GM12878 (cell line): ENCODE measurements around the gene SLF1. TPM values are rescaled to one million over a fixed set of nuclear protein-coding genes. Genes with fewer than 3 reads are reported as not detected.
A peak's percentile ranks its signal among the peaks of the same experiment; 100 is the strongest.

Experiments used
- BCL11A ChIP-seq: IDR thresholded peaks from 2 replicates; pipeline ENCODE4 v1.6.1; 2011; ENCODE audit warnings: low read depth, low read length
- BHLHE40 ChIP-seq, 2 experiments: fragments of 450-650 bp in 1 of 2; IDR thresholded peaks; 2 replicates each; pipeline ENCODE4 v1.6.1; 2011 to 2017; ENCODE audit warnings: low read depth in 2 of 2, borderline replicate concordance in 1 of 2, improper control_type of control experiment in 1 of 2, low read length in 1 of 2, mild to moderate bottlenecking in 1 of 2
- CHD2 ChIP-seq: IDR thresholded peaks from 2 replicates; pipeline ENCODE4 v1.6.1; 2011; ENCODE audit warnings: low read depth, low read length, improper control_type of control experiment, borderline replicate concordance
- CREB1 ChIP-seq: IDR thresholded peaks from 2 replicates; pipeline ENCODE4 v1.6.1; 2012; ENCODE audit warnings: low read depth, mild to moderate bottlenecking, inconsistent platforms
- DPF2 ChIP-seq: fragments of 450-650 bp; IDR thresholded peaks from 2 replicates; pipeline ENCODE4 v1.6.1; 2017; ENCODE audit warnings: mild to moderate bottlenecking
- EGR1 ChIP-seq, 2 experiments: IDR thresholded peaks; 1 replicate in 1 of 2; 2 replicates in 1 of 2; pipeline ENCODE4 v1.6.1; 2011 to 2012; ENCODE audit warnings: low read depth in 2 of 2, low read length in 2 of 2, borderline replicate concordance in 1 of 2, mild to moderate bottlenecking in 1 of 2, moderate library complexity in 1 of 2
- GABPA ChIP-seq: IDR thresholded peaks from 2 replicates; pipeline ENCODE4 v1.6.1; 2014; ENCODE audit warnings: antibody characterized with exemption, low read depth, mild to moderate bottlenecking, inconsistent platforms
- HDGF ChIP-seq: fragments of 450-650 bp; IDR thresholded peaks from 2 replicates; pipeline ENCODE4 v1.6.1; 2016; ENCODE audit warnings: antibody characterized with exemption
- MTA2 ChIP-seq: fragments of 450-650 bp; IDR thresholded peaks from 2 replicates; pipeline ENCODE4 v1.6.1; 2016; ENCODE audit warnings: low read depth, mild to moderate bottlenecking, moderate library complexity
- MXI1 ChIP-seq: fragments of 150-350 bp; IDR thresholded peaks from 2 replicates; pipeline ENCODE4 v1.6.1; 2011; ENCODE audit warnings: low read depth, mild to moderate bottlenecking, inconsistent platforms, low read length, improper control_type of control experiment
- NFIC ChIP-seq: IDR thresholded peaks from 2 replicates; pipeline ENCODE4 v1.6.1; 2012; ENCODE audit warnings: low read depth, mild to moderate bottlenecking, inconsistent platforms, low read length, moderate library complexity
- NR2C1 ChIP-seq: fragments of 450-650 bp; IDR thresholded peaks from 2 replicates; pipeline ENCODE4 v1.6.1; 2017; ENCODE audit warnings: antibody characterized with exemption, mild to moderate bottlenecking, moderate library complexity
- NR2C2 ChIP-seq: IDR thresholded peaks from 2 replicates; pipeline ENCODE4 v1.6.1; 2011; ENCODE audit warnings: borderline replicate concordance, low read depth; ENCODE audit not compliant: control insufficient read depth, insufficient read length
- NR2F1 ChIP-seq: fragments of 450-650 bp; conservative IDR thresholded peaks from 2 replicates; pipeline ENCODE4 v1.6.1; 2017; ENCODE audit warnings: mild to moderate bottlenecking
- POU2F2 ChIP-seq: IDR thresholded peaks from 3 replicates; pipeline ENCODE4 v1.6.1; 2011; ENCODE audit warnings: low read depth, mild to moderate bottlenecking, low read length, borderline replicate concordance
- RAD21 ChIP-seq: IDR thresholded peaks from 2 replicates; pipeline ENCODE4 v1.6.1; 2011; ENCODE audit warnings: mild to moderate bottlenecking, low read depth, low read length, moderate library complexity; ENCODE audit not compliant: insufficient read depth
- RAD51 ChIP-seq: fragments of 450-650 bp; IDR thresholded peaks from 2 replicates; pipeline ENCODE4 v1.6.1; 2016; ENCODE audit warnings: moderate library complexity, mild to moderate bottlenecking, inconsistent platforms
- RELB ChIP-seq: fragments of 450-650 bp; IDR thresholded peaks from 2 replicates; pipeline ENCODE4 v1.6.1; 2017; ENCODE audit warnings: low read depth, mild to moderate bottlenecking, moderate library complexity
- SPI1 ChIP-seq: IDR thresholded peaks from 2 replicates; pipeline ENCODE4 v1.6.1; 2011; ENCODE audit warnings: low read depth, mild to moderate bottlenecking, low read length, moderate library complexity, borderline replicate concordance; ENCODE audit not compliant: insufficient read depth
- SREBF1 ChIP-seq: IDR thresholded peaks from 2 replicates; pipeline ENCODE4 v1.6.1; 2012; ENCODE audit warnings: mild to moderate bottlenecking, low read length
- SRF ChIP-seq, 2 experiments: IDR thresholded peaks; 2 replicates each; pipeline ENCODE4 v1.6.1; 2011; ENCODE audit warnings: low read depth in 2 of 2, low read length in 2 of 2, mild to moderate bottlenecking in 1 of 2, moderate library complexity in 1 of 2
- STAT1 ChIP-seq: fragments of 450-650 bp; conservative IDR thresholded peaks from 2 replicates; pipeline ENCODE4 v1.6.1; 2014; ENCODE audit warnings: antibody characterized with exemption, mild to moderate bottlenecking
- TCF12 ChIP-seq: IDR thresholded peaks from 2 replicates; pipeline ENCODE4 v1.6.1; 2011; ENCODE audit warnings: low read depth, mild to moderate bottlenecking, low read length
- ZNF24 ChIP-seq: fragments of 450-650 bp; IDR thresholded peaks from 2 replicates; pipeline ENCODE4 v1.6.1; 2017; ENCODE audit warnings: antibody characterized with exemption, mild to moderate bottlenecking
- ZNF622 ChIP-seq: fragments of 450-650 bp; IDR thresholded peaks from 2 replicates; pipeline ENCODE4 v1.6.1; 2017; ENCODE audit warnings: mild to moderate bottlenecking, inconsistent platforms
- polyA plus RNA-seq, 11 experiments: library from polyadenylated mRNA; depleted of rRNA in 4 of 11; unstranded in 6 of 11; stranded (reverse) in 5 of 11; fragments of >200 nt; fragmentation: Nextera tagmentation in 4 of 11; fragmentation: Illumina TruSeq in 1 of 11; extraction: Ambion mirVana in 4 of 11; extraction: Trizol in 1 of 11; gene quantifications; 1 replicate in 1 of 11; 2 replicates in 10 of 11; pipeline versions ENCODE4 v1.2.1 to v1.2.3, GENCODE V29; 2011 to 2016; ENCODE audit warnings: inconsistent platforms in 2 of 11, missing spikeins in 2 of 11, low read depth in 1 of 11
- total RNA-seq, 4 experiments: library from RNA; depleted of rRNA in 3 of 4; stranded (reverse); fragments of >200 nt in 3 of 4; fragmentation: Illumina TruSeq in 1 of 4; extraction: Trizol in 1 of 4; gene quantifications; 2 replicates each; pipeline versions ENCODE4 v1.2.1 to v1.2.3, GENCODE V29; 2013 to 2021
- TF ChIP-seq, protein P1 (sequence below): IDR thresholded peaks from 2 replicates; pipeline ENCODE4 v1.6.1; 2012; ENCODE audit warnings: low read depth, low read length, improper control_type of control experiment
- TF ChIP-seq, protein P2 (sequence below): IDR thresholded peaks from 2 replicates; pipeline ENCODE4 v1.6.1; 2011; ENCODE audit warnings: borderline replicate concordance, low read depth, mild to moderate bottlenecking, moderate library complexity, low read length; ENCODE audit not compliant: insufficient read depth, poor library complexity, severe bottlenecking

The SLF1 gene
- total and polyA plus RNA-seq, 10 of the 15 experiments (the other 5 are each of a cell fraction or from before 2014, with no cell fraction given), result 8.1 to 27.0 (median 13.4) TPM

DNA sequence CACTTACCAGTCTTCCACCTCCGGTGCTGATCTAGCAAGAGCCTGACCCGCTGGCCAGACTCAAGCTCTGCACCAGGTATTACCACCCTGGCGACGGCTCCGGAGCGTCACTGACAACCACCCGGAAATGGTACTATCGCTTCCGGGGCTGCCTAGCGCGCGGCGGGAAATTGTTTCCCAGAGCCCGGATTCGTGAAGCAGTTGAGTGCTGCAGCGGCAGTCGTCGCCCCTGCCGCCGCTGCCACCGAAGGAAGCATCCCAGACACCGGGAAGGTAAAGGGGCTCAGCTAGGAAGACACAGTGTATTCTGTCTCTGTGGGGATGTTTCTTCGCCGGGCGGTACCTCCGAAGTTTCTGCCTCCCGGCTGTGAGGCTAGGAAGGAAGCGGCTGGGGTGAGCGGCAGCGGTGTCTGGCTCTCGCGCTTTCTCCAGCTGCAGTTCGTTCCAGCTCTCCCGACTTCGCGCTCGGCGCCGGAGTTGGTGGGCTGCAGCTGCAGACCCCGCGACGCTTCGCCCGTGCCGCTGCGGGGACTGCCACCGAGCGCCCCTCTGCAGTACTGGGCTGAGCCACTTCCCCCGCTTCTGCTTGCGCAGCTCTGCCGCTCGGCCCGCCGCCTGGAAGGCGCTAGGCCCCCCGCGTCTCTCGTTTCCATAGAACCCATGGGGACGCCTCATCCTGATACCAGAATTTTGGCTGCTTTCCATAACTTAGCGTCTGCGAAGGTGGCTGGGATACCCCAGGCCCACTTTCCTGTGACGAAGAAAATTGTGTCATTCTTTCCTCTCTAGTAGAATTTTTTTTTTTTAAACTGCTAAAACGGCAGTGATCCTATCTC lies at the start of gene SLF1, which contains the start of gene KIAA0825 (continued):
- TF ChIP-seq, protein P1, sequence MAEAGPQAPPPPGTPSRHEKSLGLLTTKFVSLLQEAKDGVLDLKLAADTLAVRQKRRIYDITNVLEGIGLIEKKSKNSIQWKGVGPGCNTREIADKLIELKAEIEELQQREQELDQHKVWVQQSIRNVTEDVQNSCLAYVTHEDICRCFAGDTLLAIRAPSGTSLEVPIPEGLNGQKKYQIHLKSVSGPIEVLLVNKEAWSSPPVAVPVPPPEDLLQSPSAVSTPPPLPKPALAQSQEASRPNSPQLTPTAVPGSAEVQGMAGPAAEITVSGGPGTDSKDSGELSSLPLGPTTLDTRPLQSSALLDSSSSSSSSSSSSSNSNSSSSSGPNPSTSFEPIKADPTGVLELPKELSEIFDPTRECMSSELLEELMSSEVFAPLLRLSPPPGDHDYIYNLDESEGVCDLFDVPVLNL, result peak; percentile 93
- peak; percentile 39; the same call in 1 of the 2 replicates for TF ChIP-seq SPI1
- TF ChIP-seq NR2C1, result peak; percentile 100
- no peak for TF ChIP-seq BCL11A
- peak; percentile 90 for TF ChIP-seq NR2C2
- no peak for TF ChIP-seq NFIC
- TF ChIP-seq HDGF, result 0 out of 2 replicates have a peak, but pooled peaks have one; percentile 26
- TF ChIP-seq CHD2, result no peak
- TF ChIP-seq RAD21, result no peak
- TF ChIP-seq MTA2, result peak; percentile 97
- TF ChIP-seq, protein P2, sequence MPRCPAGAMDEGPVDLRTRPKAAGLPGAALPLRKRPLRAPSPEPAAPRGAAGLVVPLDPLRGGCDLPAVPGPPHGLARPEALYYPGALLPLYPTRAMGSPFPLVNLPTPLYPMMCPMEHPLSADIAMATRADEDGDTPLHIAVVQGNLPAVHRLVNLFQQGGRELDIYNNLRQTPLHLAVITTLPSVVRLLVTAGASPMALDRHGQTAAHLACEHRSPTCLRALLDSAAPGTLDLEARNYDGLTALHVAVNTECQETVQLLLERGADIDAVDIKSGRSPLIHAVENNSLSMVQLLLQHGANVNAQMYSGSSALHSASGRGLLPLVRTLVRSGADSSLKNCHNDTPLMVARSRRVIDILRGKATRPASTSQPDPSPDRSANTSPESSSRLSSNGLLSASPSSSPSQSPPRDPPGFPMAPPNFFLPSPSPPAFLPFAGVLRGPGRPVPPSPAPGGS, result no peak
- peak; percentile 41 for TF ChIP-seq CREB1
- peak in 1 of 2 experiments; percentile 60; a peak in 1 of 4 replicates for TF ChIP-seq SRF (IDR thresholded peaks at IDR 0.05; ENCODE audit: low read depth in 2 of 2, low read length in 2 of 2)
- peak; percentile 95 for TF ChIP-seq MXI1
- no peak; the same call in 1 of the 2 replicates for TF ChIP-seq ZNF24
- TF ChIP-seq DPF2, result peak; percentile 61; the same call in 1 of the 2 replicates
- no peak for TF ChIP-seq ZNF622
- TF ChIP-seq RAD51, result no peak
- TF ChIP-seq GABPA, result peak; percentile 100
- TF ChIP-seq STAT1, result no peak
- peak; percentile 93 for TF ChIP-seq SREBF1
- peak; percentile 40; the same call in 1 of the 2 replicates for TF ChIP-seq TCF12
- peak in 1 of 2 experiments; percentile 59; a peak in 1 of 4 replicates for TF ChIP-seq BHLHE40 (IDR thresholded peaks at IDR 0.05; ENCODE audit: borderline replicate concordance in 1 of 2, low read depth in 2 of 2, low read length in 1 of 2)
- peak; percentile 71; the same call in 2 of the 3 replicates for TF ChIP-seq POU2F2
- TF ChIP-seq NR2F1, result 0 out of 2 replicates have a peak, but pooled peaks have one; percentile 26
- peak; percentile 79 for TF ChIP-seq RELB
- TF ChIP-seq EGR1 (IDR thresholded peaks at IDR 0.05; ENCODE audit: borderline replicate concordance in 1 of 2, low read depth in 2 of 2, low read length in 2 of 2), result peak; percentile 25 to 88; a peak in 2 of 3 replicates
